NCI-H146 treated with DMSO at 0.1 percent for 48 hours (cell line): ENCODE measurements around the gene GABPA.

Experiments used
- DNase-seq: peaks from one replicate; lab custom pipeline; 2025; ENCODE audit not compliant: unreplicated experiment; lab: John Stamatoyannopoulos, UW

GABPA gene

GRCh38 chr21:25801217-25802014 is 66.6 kb downstream of the GABPA start:
- DNase-seq: peak; percentile 56

DNA sequence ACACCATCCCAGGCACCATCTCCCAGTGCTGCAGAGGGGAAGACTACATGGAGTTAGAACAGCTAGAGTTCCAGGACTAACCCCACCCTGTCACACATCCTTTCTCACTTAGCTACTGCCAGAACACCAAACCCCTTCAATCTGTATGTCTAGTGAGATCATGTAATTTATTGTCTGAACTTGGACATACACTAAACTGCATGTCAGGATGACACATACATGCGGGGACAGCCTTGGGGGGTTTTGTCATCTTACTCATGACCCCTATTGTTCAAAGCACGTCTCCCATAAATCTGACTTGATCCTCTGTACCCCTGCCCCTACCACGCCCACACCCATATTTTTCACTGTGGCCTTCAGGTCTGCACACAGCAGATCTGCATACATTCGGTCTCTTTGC is 71.3 kb downstream of the GABPA start:
- DNase-seq: no peak

GRCh38 chr21:25807191-25807590 is 72.4 kb downstream of the GABPA start:
- DNase-seq: no peak

GRCh38 chr21:25809013-25809412 is 74.2 kb downstream of the GABPA start:
- no peak for DNase-seq

- no peak for DNase-seq
Observed at GRCh38 chr21:25811186-25811585, 76.4 kb downstream of the GABPA start.

- no peak for DNase-seq
Observed at GRCh38 chr21:25813917-25814316, 79.1 kb downstream of the GABPA start.

DNA sequence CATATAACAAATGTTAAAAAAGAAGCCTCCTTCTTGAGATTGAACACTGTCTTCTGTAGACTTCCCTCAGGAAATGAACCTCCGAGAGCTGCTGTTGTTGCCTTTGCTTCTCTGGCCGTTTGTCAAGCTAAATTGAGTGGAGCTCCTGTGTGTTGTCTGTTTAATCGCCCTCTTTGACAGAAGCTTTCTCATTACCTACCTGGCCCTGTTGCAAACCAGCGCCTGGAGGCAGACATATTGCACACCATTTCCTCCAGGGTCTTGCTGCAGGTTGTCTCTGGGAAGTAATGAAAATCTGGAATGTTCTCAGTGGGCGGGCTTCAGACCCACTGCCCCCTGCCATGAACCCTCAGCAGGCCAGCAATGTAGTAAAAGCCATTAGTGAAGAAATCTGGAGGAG is 83.3 kb downstream of the GABPA start:
- DNase-seq: no peak

GRCh38 chr21:25818551-25818950 is 83.8 kb downstream of the GABPA start:
- no peak for DNase-seq
